K562 (cell line): Measurements from ENCODE around the gene TMEM273. TPM values are rescaled to one million over a fixed set of nuclear protein-coding genes. Genes with fewer than 3 reads are reported as not detected.
A peak's percentile ranks its signal among the peaks of the same experiment; 100 is the strongest.

Source experiments
- ATAC-seq: fragments of 200-7000 bp; cut with Tn5 transposase; 3 replicates; pipeline ENCODE4 v1.9.1; 2020; ENCODE audit warnings: moderate library complexity
- BruUV-seq: library from RNA; stranded (reverse); fragments of 400-500 nt; replicated peaks from 2 replicates; lab custom pipeline; 2021; lab: Mats Ljungman, UMichigan
- CTCF ChIA-PET: fragments of 300-600 bp; formaldehyde crosslinking; extraction: SDS; loops from one replicate; lab custom pipeline; 2021; ENCODE audit warnings: low intra/inter-chr PET ratio; lab: Yijun Ruan, JAX
- POLR2A ChIA-PET: fragments of 300-600, 350-650 bp; sonication (Branson Sonifier 250); formaldehyde crosslinking; extraction: SDS; loops from one replicate; lab custom pipeline; 2021; ENCODE audit warnings: antibody characterized with exemption, inconsistent platforms; lab: Yijun Ruan, JAX
- DNase-seq, 4 experiments: peaks; one replicate each; pipeline versions ENCODE4 v3.0.0 to v3.0.0-alpha.2; 2011 to 2018; ENCODE audit warnings: low spot score in 3 of 4, mixed read lengths in 3 of 4; ENCODE audit errors: extremely low read depth in 1 of 4
- FAIRE-seq: peaks from 2 replicates; lab custom pipeline; 2011; peaks lifted over from hg19 to GRCh38; lab: Jason Lieb, UNC
- H2AFZ ChIP-seq: 2 replicates; pipeline ENCODE4 v1.6.0; 2011; ENCODE audit warnings: low read depth, low read length, control low read depth, inconsistent platforms
- H3K27ac ChIP-seq: fragments of 200-600 bp; 3 replicates; pipeline ENCODE4 v1.8.0; 2011; ENCODE audit warnings: low read depth, mild to moderate bottlenecking, control low read depth, inconsistent platforms, low read length, moderate library complexity, mixed read lengths; ENCODE audit errors: extremely low read depth
- H3K27me3 ChIP-seq, 2 experiments: fragments of 300-600 bp in 1 of 2; 2 replicates in 1 of 2; 3 replicates in 1 of 2; pipeline versions ENCODE4 v1.6.0 to v1.8.0; 2011; ENCODE audit warnings: inconsistent platforms in 2 of 2, low read length in 2 of 2, mild to moderate bottlenecking in 1 of 2, mixed read lengths in 1 of 2, moderate library complexity in 1 of 2; ENCODE audit not compliant: control insufficient read depth in 2 of 2, insufficient read depth in 2 of 2
- H3K36me3 ChIP-seq: fragments of 300-600 bp; 3 replicates; pipeline ENCODE4 v1.8.0; 2011; ENCODE audit warnings: mild to moderate bottlenecking, low read length, inconsistent platforms; ENCODE audit not compliant: control insufficient read depth, insufficient read depth
- H3K4me1 ChIP-seq, 2 experiments: fragments of 200-600 bp in 1 of 2; replicated peaks in 1 of 2; 2 replicates in 1 of 2; 3 replicates in 1 of 2; pipeline versions ENCODE4 v1.5.1 to v1.8.0; 2011; ENCODE audit warnings: inconsistent platforms in 2 of 2, low read length in 2 of 2, mild to moderate bottlenecking in 1 of 2, mixed read lengths in 1 of 2, moderate library complexity in 1 of 2; ENCODE audit not compliant: control insufficient read depth in 2 of 2, insufficient read depth in 2 of 2
- H3K4me2 ChIP-seq: 2 replicates; pipeline ENCODE4 v1.6.1; 2011; ENCODE audit warnings: low read length, control low read depth, inconsistent platforms, mixed read lengths; ENCODE audit not compliant: insufficient read depth
- H3K4me3 ChIP-seq: fragments of 200-600 bp; sonication (generic), shearing (Covaris generic); 2 replicates; pipeline ENCODE4 v1.5.1; 2016; ENCODE audit warnings: control low read depth, inconsistent platforms
- H3K79me2 ChIP-seq: fragments of 200-600 bp; 3 replicates; pipeline ENCODE4 v1.8.0; 2011; ENCODE audit warnings: low read length, inconsistent platforms; ENCODE audit not compliant: control insufficient read depth, insufficient read depth
- H3K9ac ChIP-seq, 2 experiments: 2 replicates each; pipeline versions ENCODE4 v1.6.0 to v1.6.1; 2011; ENCODE audit warnings: low read depth in 2 of 2, low read length in 2 of 2, control low read depth in 1 of 2, inconsistent platforms in 1 of 2, mild to moderate bottlenecking in 1 of 2, mixed read lengths in 1 of 2; ENCODE audit not compliant: insufficient read depth in 1 of 2
- H3K9me1 ChIP-seq: one replicate; pipeline ENCODE4 v1.6.0; 2011; ENCODE audit warnings: inconsistent platforms, mild to moderate bottlenecking, low read length, moderate library complexity; ENCODE audit not compliant: control insufficient read depth, insufficient read depth
- H3K9me3 ChIP-seq: replicated peaks from 2 replicates; pipeline ENCODE4 v1.5.1; 2011; ENCODE audit warnings: low read depth, low read length, inconsistent platforms; ENCODE audit not compliant: control insufficient read depth, insufficient read depth
- H4K20me1 ChIP-seq: replicated peaks from 2 replicates; pipeline ENCODE4 v1.6.1; 2011; ENCODE audit warnings: low read length, inconsistent platforms, mixed read lengths; ENCODE audit not compliant: control insufficient read depth, insufficient read depth
- ARID1B ChIP-seq: fragments of 450-650 bp; IDR thresholded peaks from 2 replicates; pipeline ENCODE4 v1.6.1; 2016; ENCODE audit warnings: antibody characterized with exemption, mild to moderate bottlenecking, inconsistent platforms
- EP400 ChIP-seq: fragments of 450-650 bp; IDR thresholded peaks from 2 replicates; pipeline ENCODE4 v1.6.1; 2017; ENCODE audit warnings: antibody characterized with exemption, mild to moderate bottlenecking, moderate library complexity
- ERF ChIP-seq: fragments of 450-650 bp; formaldehyde crosslinking; IDR thresholded peaks from 2 replicates; pipeline ENCODE4 v1.4.0; 2020; ENCODE audit warnings: mild to moderate bottlenecking, mixed read lengths
- FOXJ2 ChIP-seq: fragments of 200-800 bp; sonication (Bioruptor generic); IDR thresholded peaks from 2 replicates; pipeline ENCODE4 v1.6.1; 2016; ENCODE audit warnings: missing genetic modification characterization, missing compliant biosample characterization
- HDAC2 ChIP-seq: fragments of 450-650 bp; IDR thresholded peaks from 2 replicates; pipeline ENCODE4 v1.6.1; 2016; ENCODE audit warnings: mild to moderate bottlenecking
- HDAC8 ChIP-seq: fragments of 450-650 bp; IDR thresholded peaks from 2 replicates; pipeline ENCODE4 v1.6.1; 2016; ENCODE audit warnings: mild to moderate bottlenecking, missing genetic modification characterization, moderate library complexity, missing compliant biosample characterization
- IRF2 ChIP-seq: sonication (generic); formaldehyde crosslinking; IDR thresholded peaks from 2 replicates; pipeline ENCODE4 v1.8.1; 2022; ENCODE audit warnings: mild to moderate bottlenecking, missing genetic modification reagents
- JUN ChIP-seq, 2 experiments: sonication (generic) in 1 of 2; formaldehyde crosslinking in 1 of 2; IDR thresholded peaks; 2 replicates each; pipeline versions ENCODE4 v1.6.1 to v1.8.0; 2012 to 2022; ENCODE audit warnings: borderline replicate concordance in 2 of 2, mild to moderate bottlenecking in 2 of 2, improper control_type of control experiment in 1 of 2, low read depth in 1 of 2, low read length in 1 of 2, missing genetic modification reagents in 1 of 2
- MEF2A ChIP-seq: IDR thresholded peaks from 2 replicates; pipeline ENCODE4 v1.6.1; 2011; ENCODE audit warnings: low read depth, mild to moderate bottlenecking, low read length, moderate library complexity; ENCODE audit not compliant: control insufficient read depth
- NFRKB ChIP-seq: fragments of 450-650 bp; IDR thresholded peaks from 2 replicates; pipeline ENCODE4 v1.6.1; 2016; ENCODE audit warnings: low read depth
- NFYB ChIP-seq: IDR thresholded peaks from 2 replicates; pipeline ENCODE4 v1.6.1; 2011; ENCODE audit warnings: mild to moderate bottlenecking, moderate library complexity; ENCODE audit not compliant: insufficient read length; ENCODE audit errors: extremely low read depth
- NR2F6 ChIP-seq: fragments of 450-650 bp; formaldehyde crosslinking; IDR thresholded peaks from 2 replicates; pipeline ENCODE4 v1.4.0; 2020; ENCODE audit warnings: mild to moderate bottlenecking
- SLC30A9 ChIP-seq: fragments of 250-450 bp; sonication (Bioruptor Pico); IDR thresholded peaks from 2 replicates; pipeline ENCODE4 v1.8.0; 2022; ENCODE audit warnings: mild to moderate bottlenecking, moderate library complexity
- TFAM ChIP-seq: fragments of 250-450 bp; sonication (Bioruptor Pico); conservative IDR thresholded peaks from 2 replicates; pipeline ENCODE4 v1.5.0; 2021; ENCODE audit warnings: mild to moderate bottlenecking, moderate library complexity
- ZNF133 ChIP-seq: fragments of 250-450 bp; sonication (Bioruptor Pico); IDR thresholded peaks from 2 replicates; pipeline ENCODE4 v1.4.0; 2020; ENCODE audit warnings: mild to moderate bottlenecking
- ZNF384 ChIP-seq: IDR thresholded peaks from 2 replicates; pipeline ENCODE4 v1.6.1; 2012; ENCODE audit warnings: low read depth, low read length, improper control_type of control experiment
- WGBS: fragments of 100-300 bp; shearing (Covaris generic); methylation state at CpG from one replicate; pipeline ENCODE4 v1.1.6; 2016; ENCODE audit warnings: low coverage, mixed read lengths; ENCODE audit not compliant: insufficient coverage; ENCODE audit errors: missing lambda C conversion rate; 5-methylcytosine and 5-hydroxymethylcytosine counted together
- in situ Hi-C: fragments of 300-500 bp; cut with MboI; formaldehyde crosslinking; loops from 4 replicates; pipeline ENCODE4 v1.15.0; 2018; ENCODE audit warnings: inconsistent platforms, mixed read lengths
- intact Hi-C: fragments of 100-400 bp; cut with micrococcal nuclease; formaldehyde crosslinking; loops from 2 replicates; pipeline ENCODE4 v1.14.2; 2022
- polyA plus RNA-seq, 8 experiments: library from polyadenylated mRNA; depleted of rRNA in 4 of 8; stranded (reverse) in 5 of 8; unstranded in 3 of 8; fragments of >200 nt; fragmentation: Nextera tagmentation in 2 of 8; fragmentation: Illumina TruSeq in 1 of 8; extraction: Ambion mirVana in 2 of 8; extraction: Trizol in 1 of 8; gene quantifications; 2 replicates each; pipeline versions ENCODE4 v1.2.1 to v1.2.3, GENCODE V29; 2011 to 2014; ENCODE audit warnings: inconsistent platforms in 1 of 8, missing spikeins in 1 of 8
- total RNA-seq, 7 experiments: library from RNA; depleted of rRNA in 6 of 7; stranded (reverse); fragments of >200 nt in 6 of 7; fragmentation: Illumina TruSeq in 2 of 7; extraction: Trizol in 2 of 7; gene quantifications; 2 replicates each; pipeline versions ENCODE4 v1.2.1 to v1.2.3, GENCODE V29; 2011 to 2021; ENCODE audit warnings: low replicate concordance in 1 of 7
- TF ChIP-seq, protein P1 (sequence below), 2 experiments: fragments of 250-450 bp in 1 of 2; fragments of 450-650 bp in 1 of 2; sonication (Bioruptor Pico) in 1 of 2; IDR thresholded peaks; 2 replicates each; pipeline versions ENCODE4 v1.6.1 to v1.8.0; 2016 to 2021; ENCODE audit warnings: mild to moderate bottlenecking in 2 of 2, moderate library complexity in 2 of 2, missing compliant biosample characterization in 1 of 2, missing genetic modification characterization in 1 of 2
- TF ChIP-seq, protein P2 (sequence below): fragments of 450-650 bp; IDR thresholded peaks from 2 replicates; pipeline ENCODE4 v1.6.1; 2017; ENCODE audit warnings: mild to moderate bottlenecking, moderate library complexity

The TMEM273 gene
- total and polyA plus RNA-seq, 9 of the 15 experiments (the other 6 are each of a cell fraction or from before 2014, with no cell fraction given) = 39.2 to 131 (median 95.6) TPM

DNA sequence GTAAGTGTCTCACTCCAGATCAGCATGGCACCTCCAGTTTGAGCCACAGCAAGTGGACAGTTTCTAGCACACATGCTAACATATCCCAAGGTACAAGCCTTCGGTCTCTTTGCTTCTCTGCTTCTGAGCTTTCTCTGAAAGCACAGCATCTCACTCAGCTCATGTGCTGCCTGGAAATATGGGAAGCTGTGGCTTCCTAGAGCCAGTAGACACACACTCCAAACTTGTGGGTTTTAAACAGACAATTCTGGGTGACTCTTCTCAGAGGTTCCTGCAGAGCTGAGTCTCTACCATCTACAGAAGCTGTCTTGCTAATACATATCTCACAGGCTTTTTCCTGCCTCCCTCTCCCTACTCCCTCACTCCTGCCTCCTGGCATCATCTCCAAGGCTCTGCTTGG is 23.9 kb upstream of the TMEM273 start:
- ChIA-PET CTCF (no interaction called here), POLR2A (interaction anchor here (1.0 kb wide), 1 partner anchor 18 kb away, joined by 3 read pairs; no protein-coding TSS in a partner anchor)
- Histone ChIP-seq H3K4me2 (no peak overlapping the region), H3K4me1 (peaks cover 5 to 14% of the 10 kb centered on the region in 2 experiments; a peak in 3 of 5 replicates), H3K79me2 (no peaks in the 10 kb centered on the region), H3K27ac (no peak overlapping the region), H3K36me3 (no peaks in the 10 kb centered on the region), H4K20me1 (no peaks in the 10 kb centered on the region), H3K9me3 (no peaks in the 10 kb centered on the region), H3K27me3 (no peaks in the 10 kb centered on the region), H3K4me3 (no peak overlapping the region), H3K9ac (no peak overlapping the region), H2AFZ (peak overlapping the region; percentile 7; the same call in 1 of the 2 replicates), H3K9me1 (no peaks in the 10 kb centered on the region)
- intact Hi-C loops = no loop called here
- no peak for ATAC-seq
- WGBS = 41% methylated on average over 1 of the region's 1 CpG
- DNase-seq = no peak
- FAIRE-seq = no peak
- in situ Hi-C loops = no loop called here
- BruUV-seq = no TSS peak
- TF ChIP-seq NR2F6 (no peak), NFRKB (no peak), MEF2A (no peak), JUN (IDR thresholded peaks at IDR 0.05; ENCODE audit: borderline replicate concordance, low read depth, low read length) (no peak), JUN (CRISPR knock-in tag; IDR thresholded peaks at IDR 0.05; ENCODE audit: borderline replicate concordance) (no peak), SLC30A9 (no peak), ZNF384 (no peak), ZNF133 (CRISPR knock-in tag) (no peak), EP400 (no peak), ARID1B (no peak), FOXJ2 (tag) (no peak), ERF (no peak), TFAM (no peak), HDAC8 (no peak), NFYB (no peak), IRF2 (CRISPR knock-in tag) (no peak), HDAC2 (no peak)
- TF ChIP-seq, protein P1, sequence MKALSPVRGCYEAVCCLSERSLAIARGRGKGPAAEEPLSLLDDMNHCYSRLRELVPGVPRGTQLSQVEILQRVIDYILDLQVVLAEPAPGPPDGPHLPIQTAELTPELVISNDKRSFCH (CRISPR knock-in tag; IDR thresholded peaks at IDR 0.05) = no peak
- TF ChIP-seq, protein P1 (tag; IDR thresholded peaks at IDR 0.05) = no peak
- TF ChIP-seq, protein P2, sequence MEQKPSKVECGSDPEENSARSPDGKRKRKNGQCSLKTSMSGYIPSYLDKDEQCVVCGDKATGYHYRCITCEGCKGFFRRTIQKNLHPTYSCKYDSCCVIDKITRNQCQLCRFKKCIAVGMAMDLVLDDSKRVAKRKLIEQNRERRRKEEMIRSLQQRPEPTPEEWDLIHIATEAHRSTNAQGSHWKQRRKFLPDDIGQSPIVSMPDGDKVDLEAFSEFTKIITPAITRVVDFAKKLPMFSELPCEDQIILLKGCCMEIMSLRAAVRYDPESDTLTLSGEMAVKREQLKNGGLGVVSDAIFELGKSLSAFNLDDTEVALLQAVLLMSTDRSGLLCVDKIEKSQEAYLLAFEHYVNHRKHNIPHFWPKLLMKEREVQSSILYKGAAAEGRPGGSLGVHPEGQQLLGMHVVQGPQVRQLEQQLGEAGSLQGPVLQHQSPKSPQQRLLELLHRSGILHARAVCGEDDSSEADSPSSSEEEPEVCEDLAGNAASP = no peak
